GM12891 (cell line): Measurements from ENCODE around the gene JPH2.

ENCODE experiments used
- PAX5 ChIP-seq: IDR thresholded peaks from 2 replicates; pipeline ENCODE4 v1.6.1; 2011; ENCODE audit warnings: low read length, moderate library complexity, mild to moderate bottlenecking; ENCODE audit not compliant: insufficient read depth, severe bottlenecking
- POLR2A ChIP-seq: IDR thresholded peaks from 2 replicates; pipeline ENCODE4 v1.6.1; 2011; ENCODE audit warnings: low read depth, low read length, control low read depth
- POLR2AphosphoS5 ChIP-seq: IDR thresholded peaks from 2 replicates; pipeline ENCODE4 v1.6.1; 2011; ENCODE audit warnings: low read depth, low read length, control low read depth
- POU2F2 ChIP-seq: IDR thresholded peaks from 2 replicates; pipeline ENCODE4 v1.6.1; 2011; ENCODE audit warnings: low read depth, mild to moderate bottlenecking, control low read depth, low read length, moderate library complexity
- SPI1 ChIP-seq: IDR thresholded peaks from 2 replicates; pipeline ENCODE4 v1.6.1; 2011; ENCODE audit warnings: low read depth, low read length, control low read depth
- TAF1 ChIP-seq: IDR thresholded peaks from 2 replicates; pipeline ENCODE4 v1.6.1; 2011; ENCODE audit warnings: low read depth, low read length, control low read depth

GRCh38 chr20:44231193-44231592, 44.2 kb upstream of the JPH2 start:
- no peak for TF ChIP-seq POLR2A
- TF ChIP-seq POLR2AphosphoS5, result no peak
- no peak for TF ChIP-seq TAF1
- no peak for TF ChIP-seq SPI1
- no peak for TF ChIP-seq POU2F2
- TF ChIP-seq PAX5, result no peak
